IMR-90 (cell line): Measurements from ENCODE around the gene CLCN4. TPM values are rescaled to one million over a fixed set of nuclear protein-coding genes. Genes with fewer than 3 reads are reported as not detected.

Source experiments
- ATAC-seq: fragments of 200-7000 bp; cut with Tn5 transposase; 2 replicates; pipeline ENCODE4 v1.9.1; 2020; ENCODE audit warnings: low read depth, mild to moderate bottlenecking, moderate library complexity
- BruUV-seq: library from RNA; stranded (reverse); fragments of 400-500 nt; replicated peaks from 2 replicates; lab custom pipeline; 2021; lab: Mats Ljungman, UMichigan
- CTCF ChIA-PET: fragments of 300-600 bp; formaldehyde crosslinking; extraction: SDS; loops from one replicate; lab custom pipeline; 2021; ENCODE audit warnings: antibody characterized with exemption; lab: Yijun Ruan, JAX
- POLR2A ChIA-PET: fragments of 300-600 bp; sonication (Branson Sonifier 250); formaldehyde crosslinking; loops from one replicate; lab custom pipeline; 2022; ENCODE audit warnings: antibody characterized with exemption; ENCODE audit not compliant: unreplicated experiment; lab: Charles Lee
- DNase-seq: peaks from one replicate; pipeline ENCODE4 v3.0.0; 2013
- H2AFZ ChIP-seq: replicated peaks from 2 replicates; pipeline ENCODE3; 2013; ENCODE audit warnings: low read length, mild to moderate bottlenecking; ENCODE audit not compliant: poor library complexity
- H2AK5ac ChIP-seq: 2 replicates; pipeline ENCODE4 v1.6.1; 2013; ENCODE audit warnings: low read depth, low read length, inconsistent platforms
- H2AK9ac ChIP-seq: replicated peaks from 2 replicates; pipeline ENCODE3; 2013; ENCODE audit warnings: mild to moderate bottlenecking, low read depth, low read length, moderate library complexity; ENCODE audit not compliant: poor library complexity
- H2BK120ac ChIP-seq: 2 replicates; pipeline ENCODE4 v1.6.1; 2013; ENCODE audit warnings: low read depth, low read length, inconsistent platforms
- H2BK15ac ChIP-seq: 3 replicates; pipeline ENCODE4 v1.6.1; 2013; ENCODE audit warnings: low read depth, low read length, inconsistent platforms
- H2BK20ac ChIP-seq: 2 replicates; pipeline ENCODE4 v1.6.1; 2013; ENCODE audit warnings: low read depth, mild to moderate bottlenecking, inconsistent platforms, low read length, moderate library complexity
- H2BK5ac ChIP-seq: 2 replicates; pipeline ENCODE4 v1.6.1; 2013; ENCODE audit warnings: mild to moderate bottlenecking, low read depth, low read length, inconsistent platforms; ENCODE audit not compliant: poor library complexity, severe bottlenecking
- H3K14ac ChIP-seq: replicated peaks from 2 replicates; pipeline ENCODE4 v1.6.1; 2013; ENCODE audit warnings: low read depth, low read length, inconsistent platforms
- H3K18ac ChIP-seq: 2 replicates; pipeline ENCODE4 v1.6.1; 2013; ENCODE audit warnings: low read depth, low read length, control low read depth
- H3K23ac ChIP-seq: 2 replicates; pipeline ENCODE4 v1.6.1; 2013; ENCODE audit warnings: low read depth, low read length, inconsistent platforms
- H3K27ac ChIP-seq: 2 replicates; pipeline ENCODE4 v1.5.1; 2013; ENCODE audit warnings: mild to moderate bottlenecking, control low read depth, low read length; ENCODE audit not compliant: insufficient read depth
- H3K27me3 ChIP-seq: 2 replicates; pipeline ENCODE4 v1.6.1; 2013; ENCODE audit warnings: low read length; ENCODE audit not compliant: control insufficient read depth, insufficient read depth
- H3K36me3 ChIP-seq: 2 replicates; pipeline ENCODE4 v1.6.1; 2013; ENCODE audit warnings: low read length, mixed read lengths; ENCODE audit not compliant: control insufficient read depth, insufficient read depth
- H3K4ac ChIP-seq: 2 replicates; pipeline ENCODE4 v1.6.1; 2013; ENCODE audit warnings: low read depth, low read length, inconsistent platforms
- H3K4me1 ChIP-seq: 2 replicates; pipeline ENCODE4 v1.6.1; 2013; ENCODE audit warnings: low read length, mixed read lengths; ENCODE audit not compliant: control insufficient read depth, insufficient read depth
- H3K4me2 ChIP-seq: 2 replicates; pipeline ENCODE4 v1.6.1; 2013; ENCODE audit warnings: low read depth, mild to moderate bottlenecking, control low read depth, low read length, moderate library complexity
- H3K4me3 ChIP-seq: 2 replicates; pipeline ENCODE4 v1.5.1; 2013; ENCODE audit warnings: low read depth, mild to moderate bottlenecking, control low read depth, low read length, moderate library complexity; ENCODE audit not compliant: insufficient read depth
- H3K56ac ChIP-seq: 2 replicates; pipeline ENCODE4 v1.6.1; 2013; ENCODE audit warnings: low read length, inconsistent platforms; ENCODE audit not compliant: insufficient read depth; ENCODE audit errors: extremely low read depth
- H3K79me1 ChIP-seq, 2 experiments: 2 replicates each; pipeline ENCODE4 v1.6.1; 2013; ENCODE audit warnings: low read length in 2 of 2, inconsistent platforms in 1 of 2, low read depth in 1 of 2
- H3K9ac ChIP-seq: 2 replicates; pipeline ENCODE4 v1.6.1; 2013; ENCODE audit warnings: low read depth, low read length, control low read depth
- H3K9me1 ChIP-seq: 2 replicates; pipeline ENCODE4 v1.6.1; 2013; ENCODE audit warnings: low read length, inconsistent platforms; ENCODE audit not compliant: insufficient read depth
- H3K9me3 ChIP-seq: 2 replicates; pipeline ENCODE4 v1.6.1; 2013; ENCODE audit warnings: low read length; ENCODE audit not compliant: control insufficient read depth, insufficient read depth
- H4K20me1 ChIP-seq: 2 replicates; pipeline ENCODE4 v1.6.1; 2013; ENCODE audit warnings: low read length, inconsistent platforms; ENCODE audit not compliant: insufficient read depth
- H4K5ac ChIP-seq: 2 replicates; pipeline ENCODE4 v1.6.1; 2013; ENCODE audit warnings: mild to moderate bottlenecking, low read depth, low read length, control low read depth
- H4K8ac ChIP-seq, 2 experiments: 2 replicates each; pipeline ENCODE4 v1.6.1; 2013; ENCODE audit warnings: low read depth in 2 of 2, low read length in 2 of 2, control low read depth in 1 of 2, inconsistent platforms in 1 of 2
- H4K91ac ChIP-seq: 2 replicates; pipeline ENCODE4 v1.6.1; 2013; ENCODE audit warnings: low read depth, low read length, inconsistent platforms; ENCODE audit not compliant: insufficient read depth
- BHLHE40 ChIP-seq: fragments of 150-350 bp; IDR thresholded peaks from 2 replicates; pipeline ENCODE4 v1.6.1; 2016; ENCODE audit warnings: mild to moderate bottlenecking, low read depth, low read length
- CEBPB ChIP-seq: IDR thresholded peaks from 2 replicates; pipeline ENCODE4 v1.6.1; 2012; ENCODE audit warnings: low read depth, low read length, improper control_type of control experiment
- CHD1 ChIP-seq: IDR thresholded peaks from 2 replicates; pipeline ENCODE4 v1.6.1; 2012; ENCODE audit warnings: low read depth, low read length, improper control_type of control experiment
- CTCF ChIP-seq: conservative IDR thresholded peaks from 2 replicates; pipeline ENCODE4 v1.5.1; 2012; ENCODE audit warnings: mild to moderate bottlenecking, low read depth, low read length, improper control_type of control experiment
- ELK1 ChIP-seq: fragments of 150-350 bp; IDR thresholded peaks from 2 replicates; pipeline ENCODE4 v1.6.1; 2016; ENCODE audit warnings: low read depth, mild to moderate bottlenecking, low read length, moderate library complexity, borderline replicate concordance
- FOS ChIP-seq: fragments of 150-350 bp; IDR thresholded peaks from 2 replicates; pipeline ENCODE4 v1.6.1; 2016; ENCODE audit warnings: low read depth, low read length
- MAFK ChIP-seq: IDR thresholded peaks from 2 replicates; pipeline ENCODE4 v1.6.1; 2012; ENCODE audit warnings: low read depth, low read length, improper control_type of control experiment
- MAZ ChIP-seq: IDR thresholded peaks from 2 replicates; pipeline ENCODE4 v1.6.1; 2012; ENCODE audit warnings: low read depth, mild to moderate bottlenecking, low read length, improper control_type of control experiment, moderate library complexity, borderline replicate concordance
- MXI1 ChIP-seq: IDR thresholded peaks from 2 replicates; pipeline ENCODE4 v1.6.1; 2012; ENCODE audit warnings: low read depth, mild to moderate bottlenecking, low read length, moderate library complexity, borderline replicate concordance
- NFE2L2 ChIP-seq: fragments of 150-350 bp; IDR thresholded peaks from 2 replicates; pipeline ENCODE4 v1.6.1; 2016; ENCODE audit warnings: low read depth, mild to moderate bottlenecking, low read length
- POLR2A ChIP-seq: IDR thresholded peaks from 2 replicates; pipeline ENCODE4 v1.6.1; 2012; ENCODE audit warnings: mild to moderate bottlenecking, low read depth, low read length
- RAD21 ChIP-seq: IDR thresholded peaks from 2 replicates; pipeline ENCODE4 v1.6.1; 2012; ENCODE audit warnings: low read length, improper control_type of control experiment
- RCOR1 ChIP-seq: IDR thresholded peaks from 2 replicates; pipeline ENCODE4 v1.6.1; 2012; ENCODE audit warnings: mild to moderate bottlenecking, low read length, improper control_type of control experiment; ENCODE audit not compliant: insufficient replicate concordance
- RFX5 ChIP-seq: IDR thresholded peaks from 2 replicates; pipeline ENCODE4 v1.8.0; 2012; ENCODE audit warnings: low read depth, mild to moderate bottlenecking, low read length, moderate library complexity
- SMC3 ChIP-seq: fragments of 150-350 bp; IDR thresholded peaks from 2 replicates; pipeline ENCODE4 v1.6.1; 2016; ENCODE audit warnings: low read depth, mild to moderate bottlenecking, antibody characterized with exemption, low read length, moderate library complexity
- WGBS, 2 experiments: methylation state at CpG; one replicate each; pipeline versions ENCODE4 v1.1.5 to v1.1.7; 2013; ENCODE audit warnings: missing lambda C conversion rate in 2 of 2; ENCODE audit not compliant: insufficient read length in 1 of 2; ENCODE audit errors: extremely low coverage in 2 of 2; 5-methylcytosine and 5-hydroxymethylcytosine counted together
- dilution Hi-C: fragments of 300-500 bp; cut with HindIII; formaldehyde crosslinking; loops from one replicate; pipeline ENCODE4 v1.14.3; 2018; ENCODE audit warnings: low sequenced_read_pairs; ENCODE audit not compliant: unreplicated experiment
- in situ Hi-C: fragments of 300-500 bp; cut with MboI; formaldehyde crosslinking; loops from 3 replicates; pipeline ENCODE4 v1.14.3; 2019; ENCODE audit warnings: low sequenced_read_pairs, inconsistent platforms, mixed read lengths
- intact Hi-C: fragments of 100-400 bp; cut with micrococcal nuclease; formaldehyde crosslinking; loops from 2 replicates; pipeline ENCODE4 v1.10.0; 2022
- polyA plus RNA-seq, 3 experiments: library from polyadenylated mRNA; depleted of rRNA; stranded (reverse); fragments of >200 nt; gene quantifications; 2 replicates each; pipeline ENCODE4 v1.2.3, GENCODE V29; 2012; ENCODE audit warnings: low replicate concordance in 1 of 3
- total RNA-seq: library from RNA; depleted of rRNA; stranded (reverse); fragments of >200 nt; gene quantifications from 2 replicates; pipeline ENCODE4 v1.2.3, GENCODE V29; 2012
- TF ChIP-seq, protein P1 (sequence below): fragments of 150-350 bp; IDR thresholded peaks from 2 replicates; pipeline ENCODE4 v1.6.1; 2017; ENCODE audit warnings: mild to moderate bottlenecking, antibody characterized with exemption, low read length, low read depth

Gene CLCN4
- total and polyA plus RNA-seq, 2 of the 4 experiments (the other 2 are of a cell fraction): 2.2 to 4.5 TPM

- in situ Hi-C loops: no loop called here
- Histone ChIP-seq H2AK5ac (no peak overlapping the region), H3K23ac (no peak overlapping the region), H2BK5ac (no peak overlapping the region), H4K5ac (no peak overlapping the region), H3K9me1 (0 out of 2 replicates have a peak, but pooled peaks cover under 1% of the 10 kb centered on the region), H2AK9ac (no peak overlapping the region), H3K18ac (no peak overlapping the region), H3K9ac (no peak overlapping the region), H2BK20ac (no peak overlapping the region), H3K27ac (no peak overlapping the region), H3K56ac (no peak overlapping the region), H4K91ac (no peak overlapping the region), H4K20me1 (no peaks in the 10 kb centered on the region), H2BK120ac (no peak overlapping the region), H3K4me1 (no peaks in the 10 kb centered on the region; the same call in 1 of the 2 replicates), H4K8ac (no peak overlapping the region), H3K27me3 (no peaks in the 10 kb centered on the region), H3K4me3 (no peak overlapping the region), H3K36me3 (peaks cover 29% of the 10 kb centered on the region), H2BK15ac (no peak overlapping the region), H2AFZ (no peak overlapping the region), H3K4me2 (no peak overlapping the region), H3K14ac (no peak overlapping the region), H3K4ac (no peak overlapping the region), H3K79me1 (no peaks in the 10 kb centered on the region; a peak in 1 of 4 replicates), H3K9me3 (no peaks in the 10 kb centered on the region)
- DNase-seq (no peak), ATAC-seq (no peak)
- POLR2A ChIA-PET: no interaction called here
- no peak for TF ChIP-seq MAFK
- no peak for TF ChIP-seq MXI1
- no peak for TF ChIP-seq POLR2A
- no peak for TF ChIP-seq BHLHE40
- no peak for TF ChIP-seq MAZ
- TF ChIP-seq FOS: no peak
- no peak for TF ChIP-seq RCOR1
- no peak for TF ChIP-seq RAD21
- TF ChIP-seq, protein P1, sequence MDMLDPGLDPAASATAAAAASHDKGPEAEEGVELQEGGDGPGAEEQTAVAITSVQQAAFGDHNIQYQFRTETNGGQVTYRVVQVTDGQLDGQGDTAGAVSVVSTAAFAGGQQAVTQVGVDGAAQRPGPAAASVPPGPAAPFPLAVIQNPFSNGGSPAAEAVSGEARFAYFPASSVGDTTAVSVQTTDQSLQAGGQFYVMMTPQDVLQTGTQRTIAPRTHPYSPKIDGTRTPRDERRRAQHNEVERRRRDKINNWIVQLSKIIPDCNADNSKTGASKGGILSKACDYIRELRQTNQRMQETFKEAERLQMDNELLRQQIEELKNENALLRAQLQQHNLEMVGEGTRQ: no peak
- no peak for TF ChIP-seq RFX5
- no peak for TF ChIP-seq SMC3
- TF ChIP-seq CEBPB: no peak
- TF ChIP-seq CTCF: no peak
- TF ChIP-seq ELK1: no peak
- no peak for TF ChIP-seq CHD1
- TF ChIP-seq NFE2L2: no peak
- WGBS, 2 experiments: no CpG with 5 or more reads among the region's 7 CpGs
- CTCF ChIA-PET: no interaction called here
- intact Hi-C loops: no loop called here
- no TSS peak for BruUV-seq
- dilution Hi-C loops: no loop called here
Observed at GRCh38 chrX:10140264-10140663, 16.5 kb upstream of the CLCN4 start.
